ENCODE measurements around the gene SMIM35. TPM values are rescaled to one million over a fixed set of nuclear protein-coding genes. Genes with fewer than 3 reads are reported as not detected.
"Not testable (repeated sequence)": the region's sequence is repeated elsewhere in the genome, so short reads cannot be mapped to it uniquely, and the experiment has no call there.

Gene SMIM35
- total and polyA plus RNA-seq, 2 donors, result 0.05 to 0.09 TPM

- H3K27ac ChIP-seq (ENCODE audit: low read depth in 1 of 2, low read length in 1 of 2), result peak overlapping the region; percentile 55 to 64
- no peaks in the 10 kb centered on the region for H3K36me3 ChIP-seq (ENCODE audit: control insufficient read depth in 2 of 2, insufficient read depth in 2 of 2, low read length in 1 of 2)
- peaks cover 13 to 58% of the 10 kb centered on the region in 2 donors for H3K4me1 ChIP-seq (ENCODE audit: control insufficient read depth in 2 of 2, insufficient read depth in 2 of 2, low read length in 2 of 2)
- H3K4me3 ChIP-seq (ENCODE audit: low read length in 2 of 2), result no peak overlapping the region
- 48% methylated on average over 7 of the region's 7 CpGs for WGBS
- H3K9me3 ChIP-seq (ENCODE audit: control insufficient read depth in 2 of 2, insufficient read depth in 1 of 2, low read length in 1 of 2), result no peaks in the 10 kb centered on the region
- DNase-seq (ENCODE audit: low read depth in 6 of 9, low spot score in 9 of 9), result peak in 1 of 9 donors; percentile 48
- no peaks in the 10 kb centered on the region for H3K27me3 ChIP-seq (ENCODE audit: control insufficient read depth in 2 of 2, insufficient read depth in 1 of 2, low read length in 1 of 2)
These were observed 74.6 kb downstream of the SMIM35 start for GRCh38 chr11:118012083-118012669.

GRCh38 chr11:118010738-118011461 lies 75.9 kb downstream of the SMIM35 start:
- DNase-seq (ENCODE audit: low read depth in 6 of 9, low spot score in 9 of 9), result peak in 1 of 9 donors; percentile 44
- Histone ChIP-seq H3K9me3 (ENCODE audit: control insufficient read depth in 2 of 2, insufficient read depth in 1 of 2, low read length in 1 of 2) (no peaks in the 10 kb centered on the region), H3K27ac (ENCODE audit: low read depth in 1 of 2, low read length in 1 of 2) (peak overlapping the region; percentile 6 to 70), H3K36me3 (ENCODE audit: control insufficient read depth in 2 of 2, insufficient read depth in 2 of 2, low read length in 1 of 2) (no peaks in the 10 kb centered on the region), H3K27me3 (ENCODE audit: control insufficient read depth in 2 of 2, insufficient read depth in 1 of 2, low read length in 1 of 2) (no peaks in the 10 kb centered on the region), H3K4me1 (ENCODE audit: control insufficient read depth in 2 of 2, insufficient read depth in 2 of 2, low read length in 2 of 2) (peaks cover 12 to 58% of the 10 kb centered on the region in 2 donors), H3K4me3 (ENCODE audit: low read length in 2 of 2) (no peak overlapping the region)
- 64% methylated on average over 21 of the region's 21 CpGs for WGBS

GRCh38 chr11:118009864-118010737 lies 76.7 kb downstream of the SMIM35 start:
- H3K27ac ChIP-seq (ENCODE audit: low read depth in 1 of 2, low read length in 1 of 2), result peak overlapping the region; percentile 8 to 70
- peaks cover 4 to 50% of the 10 kb centered on the region in 2 donors for H3K4me1 ChIP-seq (ENCODE audit: control insufficient read depth in 2 of 2, insufficient read depth in 2 of 2, low read length in 2 of 2)
- H3K9me3 ChIP-seq (ENCODE audit: control insufficient read depth in 2 of 2, insufficient read depth in 1 of 2, low read length in 1 of 2), result no peaks in the 10 kb centered on the region
- no peaks in the 10 kb centered on the region for H3K36me3 ChIP-seq (ENCODE audit: control insufficient read depth in 2 of 2, insufficient read depth in 2 of 2, low read length in 1 of 2)
- DNase-seq (ENCODE audit: low read depth in 6 of 9, low spot score in 9 of 9), result no peak
- WGBS, result 90% methylated on average over 9 of the region's 9 CpGs
- no peak overlapping the region for H3K4me3 ChIP-seq (ENCODE audit: low read length in 2 of 2)
- no peaks in the 10 kb centered on the region for H3K27me3 ChIP-seq (ENCODE audit: control insufficient read depth in 2 of 2, insufficient read depth in 1 of 2, low read length in 1 of 2)

GRCh38 chr11:118008271-118008911 lies 78.4 kb downstream of the SMIM35 start:
- H3K4me1 ChIP-seq (ENCODE audit: control insufficient read depth in 2 of 2, insufficient read depth in 2 of 2, low read length in 2 of 2), result peaks cover 3 to 51% of the 10 kb centered on the region in 2 donors

GRCh38 chr11:118007563-118008270 lies 79.0 kb downstream of the SMIM35 start:
- H3K4me1 ChIP-seq (ENCODE audit: control insufficient read depth in 2 of 2, insufficient read depth in 2 of 2, low read length in 2 of 2), result peaks cover 3 to 53% of the 10 kb centered on the region in 2 donors
- 82% methylated on average over 11 of the region's 11 CpGs for WGBS
- H3K4me3 ChIP-seq (ENCODE audit: low read length in 2 of 2); H3K36me3 ChIP-seq (ENCODE audit: control insufficient read depth in 2 of 2, insufficient read depth in 2 of 2, low read length in 1 of 2); H3K27me3 ChIP-seq (ENCODE audit: control insufficient read depth in 2 of 2, insufficient read depth in 1 of 2, low read length in 1 of 2); H3K9me3 ChIP-seq (ENCODE audit: control insufficient read depth in 2 of 2, insufficient read depth in 1 of 2, low read length in 1 of 2): not testable (repeated sequence)
- peak in 1 of 9 donors; percentile 30 for DNase-seq (ENCODE audit: low read depth in 6 of 9, low spot score in 9 of 9)
- peak overlapping the region; percentile 24 to 70 for H3K27ac ChIP-seq (ENCODE audit: low read depth in 1 of 2, low read length in 1 of 2)

More at GRCh38 chr11:118008271-118008911, 78.4 kb downstream of the SMIM35 start:
- peaks cover 0 to 5% of the 10 kb centered on the region in 2 donors for H3K9me3 ChIP-seq (ENCODE audit: control insufficient read depth in 2 of 2, insufficient read depth in 1 of 2, low read length in 1 of 2)
- H3K27me3 ChIP-seq (ENCODE audit: control insufficient read depth in 2 of 2, insufficient read depth in 1 of 2, low read length in 1 of 2), result no peaks in the 10 kb centered on the region
- WGBS, result 65% methylated on average over 4 of the region's 4 CpGs
- DNase-seq (ENCODE audit: low read depth in 6 of 9, low spot score in 9 of 9), result no peak
- H3K4me3 ChIP-seq (ENCODE audit: low read length in 2 of 2), result no peak overlapping the region
- H3K27ac ChIP-seq (ENCODE audit: low read depth in 1 of 2, low read length in 1 of 2), result peak overlapping the region in 1 of 2 donors; percentile 6
- H3K36me3 ChIP-seq (ENCODE audit: control insufficient read depth in 2 of 2, insufficient read depth in 2 of 2, low read length in 1 of 2), result no peaks in the 10 kb centered on the region

GRCh38 chr11:118007040-118007439 lies 79.7 kb downstream of the SMIM35 start:
- 83% methylated on average over 5 of the region's 5 CpGs for WGBS
- no peaks in the 10 kb centered on the region for H3K36me3 ChIP-seq (ENCODE audit: control insufficient read depth in 2 of 2, insufficient read depth in 2 of 2, low read length in 1 of 2)
- DNase-seq (ENCODE audit: low read depth in 6 of 9, low spot score in 9 of 9), result peak in 1 of 9 donors; percentile 22
- no peaks in the 10 kb centered on the region for H3K27me3 ChIP-seq (ENCODE audit: control insufficient read depth in 2 of 2, insufficient read depth in 1 of 2, low read length in 1 of 2)
- H3K4me3 ChIP-seq (ENCODE audit: low read length in 2 of 2), result no peak overlapping the region
- peaks cover 7 to 53% of the 10 kb centered on the region in 2 donors for H3K4me1 ChIP-seq (ENCODE audit: control insufficient read depth in 2 of 2, insufficient read depth in 2 of 2, low read length in 2 of 2)
- peak overlapping the region in 1 of 2 donors; percentile 56 for H3K27ac ChIP-seq (ENCODE audit: low read depth in 1 of 2, low read length in 1 of 2)
- peaks cover 0 to 5% of the 10 kb centered on the region in 2 donors for H3K9me3 ChIP-seq (ENCODE audit: control insufficient read depth in 2 of 2, insufficient read depth in 1 of 2, low read length in 1 of 2)

- Histone ChIP-seq H3K27ac (ENCODE audit: low read depth in 1 of 2, low read length in 1 of 2) (no peak overlapping the region), H3K4me1 (ENCODE audit: control insufficient read depth in 2 of 2, insufficient read depth in 2 of 2, low read length in 2 of 2) (peaks cover 4 to 52% of the 10 kb centered on the region in 2 donors), H3K4me3 (ENCODE audit: low read length in 2 of 2) (no peak overlapping the region), H3K27me3 (ENCODE audit: control insufficient read depth in 2 of 2, insufficient read depth in 1 of 2, low read length in 1 of 2) (no peaks in the 10 kb centered on the region), H3K36me3 (ENCODE audit: control insufficient read depth in 2 of 2, insufficient read depth in 2 of 2, low read length in 1 of 2) (no peaks in the 10 kb centered on the region), H3K9me3 (ENCODE audit: control insufficient read depth in 2 of 2, insufficient read depth in 1 of 2, low read length in 1 of 2) (peaks cover 0 to 5% of the 10 kb centered on the region in 2 donors)
- 94% methylated on average over 4 of the region's 4 CpGs for WGBS
- DNase-seq (ENCODE audit: low read depth in 6 of 9, low spot score in 9 of 9), result no peak
These were observed 80.6 kb downstream of the SMIM35 start for GRCh38 chr11:118006153-118006534.
